Transverse colon (tissue), 4 donors: ENCODE results near the gene LSAMP. TPM values are rescaled to one million over a fixed set of nuclear protein-coding genes. Genes with fewer than 3 reads are reported as not detected.
"Not testable (repeated sequence)": the region's sequence is repeated elsewhere in the genome, so short reads cannot be mapped to it uniquely, and the experiment has no call there.

Experiments
- DNase-seq: peaks from one replicate; pipeline ENCODE4 v3.0.0-alpha.2; 2019
- H3K27ac ChIP-seq, 4 donors: fragments of 200-600 bp; sonication (generic); 2 replicates each; pipeline ENCODE4 v1.5.1; 2016 to 2018; ENCODE audit warnings: inconsistent platforms in 4 of 4
- H3K27me3 ChIP-seq: fragments of 200-600 bp; sonication (generic); 2 replicates; pipeline ENCODE4 v1.5.1; 2017; ENCODE audit warnings: inconsistent platforms
- H3K36me3 ChIP-seq, 4 donors: fragments of 200-600 bp; sonication (generic); 2 replicates each; pipeline ENCODE4 v1.5.1; 2017 to 2019; ENCODE audit warnings: inconsistent platforms in 4 of 4
- H3K4me1 ChIP-seq, 4 donors: fragments of 200-600 bp; sonication (generic); 2 replicates each; pipeline ENCODE4 v1.5.1; 2017 to 2020; ENCODE audit warnings: inconsistent platforms in 4 of 4
- H3K4me3 ChIP-seq, 4 donors: fragments of 200-600 bp; sonication (generic); 1 replicate in 1 of 4; 2 replicates in 3 of 4; pipeline versions ENCODE4 v1.5.1 to v1.6.1; 2017 to 2019; ENCODE audit warnings: inconsistent platforms in 4 of 4
- H3K9me3 ChIP-seq, 2 donors: fragments of 200-600 bp; sonication (generic); 2 replicates each; pipeline ENCODE4 v1.5.1; 2017 to 2019; ENCODE audit warnings: inconsistent platforms in 2 of 2
- CTCF ChIP-seq, 5 experiments: fragments of 200-600 bp in 3 of 5; fragments of 450-650 bp in 2 of 5; sonication (generic) in 3 of 5; IDR thresholded peaks; 1 replicate in 2 of 5; 2 replicates in 3 of 5; pipeline ENCODE4 v1.5.1; 2016 to 2017; ENCODE audit warnings: antibody characterized with exemption in 5 of 5, inconsistent platforms in 3 of 5, mild to moderate bottlenecking in 2 of 5, moderate library complexity in 1 of 5
- EP300 ChIP-seq: sonication (generic); formaldehyde crosslinking; IDR thresholded peaks from one replicate; pipeline ENCODE4 v1.6.1; 2017; ENCODE audit warnings: antibody characterized with exemption, low read depth
- POLR2A ChIP-seq: fragments of 450-650 bp; IDR thresholded peaks from one replicate; pipeline ENCODE4 v1.6.1; 2016; ENCODE audit warnings: antibody characterized with exemption, mild to moderate bottlenecking, moderate library complexity
- POLR2AphosphoS5 ChIP-seq, 3 donors: sonication (generic); formaldehyde crosslinking; IDR thresholded peaks; one replicate each; pipeline ENCODE4 v1.6.1; 2016; ENCODE audit warnings: antibody characterized with exemption in 3 of 3
- WGBS, 2 donors: methylation state at CpG; one replicate each; pipeline ENCODE4 v1.1.5; 2018; ENCODE audit warnings: low coverage in 1 of 2; 5-methylcytosine and 5-hydroxymethylcytosine counted together
- in situ Hi-C, 4 donors: fragments of 200-750 bp; cut with MboI; loops; one replicate each; pipeline versions ENCODE4 v1.15.0 to v1.15.1; 2017; ENCODE audit warnings: low sequenced_read_pairs in 3 of 4, low pct_ligation_motif_present in 1 of 4, low pct_unique_long_range_greater_than_20kb in 1 of 4
- intact Hi-C: fragments of 100-400 bp; cut with DNase I; formaldehyde crosslinking; loops from one replicate; pipeline ENCODE4 v1.15.1; 2023; ENCODE audit warnings: low total_unique reads
- total RNA-seq, 4 donors: library from RNA; depleted of rRNA; stranded (reverse); fragments of >200 nt; gene quantifications; one replicate each; pipeline ENCODE4 v1.1.0, GENCODE V29; 2016

Gene LSAMP
- total RNA-seq, 4 donors from 2014 or later = 3.4 to 8.2 (median 5.4) TPM

DNA sequence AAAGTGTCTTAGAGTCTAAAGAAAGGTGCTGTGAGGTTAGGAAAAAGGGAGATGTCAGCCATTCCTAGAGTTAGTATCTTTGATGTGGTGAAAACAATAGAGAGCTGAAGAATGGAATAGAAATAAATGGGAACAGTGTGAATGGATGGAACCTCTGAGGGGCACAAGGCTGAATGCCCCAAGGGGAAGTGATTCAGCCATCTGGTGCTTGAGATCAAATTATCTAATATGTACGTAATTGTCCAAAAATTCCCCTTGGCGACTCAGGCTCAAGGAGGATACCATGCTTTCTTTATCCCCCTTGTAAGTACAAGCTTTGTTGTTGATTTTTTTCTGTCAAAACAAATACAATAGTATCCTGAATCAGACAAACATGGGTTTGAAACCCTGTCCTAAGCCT, 361.6 kb downstream of the LSAMP start:
- no peaks in the 10 kb centered on the region for H3K36me3 ChIP-seq
- in situ Hi-C loops = no loop called here
- no peak overlapping the region for H3K4me3 ChIP-seq
- no peaks in the 10 kb centered on the region for H3K27me3 ChIP-seq
- 85% methylated on average over 2 of the region's 2 CpGs for WGBS, 2 donors
- no peak overlapping the region for H3K27ac ChIP-seq
- DNase-seq = no peak
- TF ChIP-seq EP300 (no peak), POLR2AphosphoS5 (IDR thresholded peaks at IDR 0.05) (no peak), POLR2A (no peak), CTCF (IDR thresholded peaks at IDR 0.05) (no peak)
- no peaks in the 10 kb centered on the region for H3K9me3 ChIP-seq
- no peaks in the 10 kb centered on the region for H3K4me1 ChIP-seq
- intact Hi-C loops = no loop called here

DNA sequence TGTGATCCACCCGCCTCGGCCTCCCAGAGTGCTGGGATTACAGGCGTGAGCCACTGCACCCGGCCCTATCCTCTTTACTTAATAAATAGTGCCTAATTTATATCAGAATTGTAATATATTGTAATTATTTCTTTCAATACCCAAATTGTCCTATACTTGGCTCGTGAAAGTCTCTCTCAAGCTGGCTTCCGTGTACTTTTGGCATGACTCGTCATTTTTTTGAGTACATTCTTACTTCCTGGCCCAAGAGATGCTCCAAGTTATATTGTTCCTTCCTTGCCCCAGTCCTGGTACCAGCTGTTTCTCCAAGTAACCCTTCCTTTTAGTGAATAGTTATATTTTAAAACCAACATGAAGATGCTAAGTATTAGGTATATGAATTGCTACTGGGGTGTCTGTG, 366.7 kb downstream of the LSAMP start:
- Histone ChIP-seq H3K9me3 (no peaks in the 10 kb centered on the region), H3K4me1 (no peaks in the 10 kb centered on the region), H3K27ac (no peak overlapping the region), H3K27me3 (no peaks in the 10 kb centered on the region), H3K36me3 (no peaks in the 10 kb centered on the region), H3K4me3 (no peak overlapping the region)
- DNase-seq = no peak
- intact Hi-C loops = no loop called here
- 81 to 90% methylated on average over 3 to 7 of the region's 7 CpGs for WGBS, 2 donors
- in situ Hi-C loops = no loop called here
- TF ChIP-seq POLR2AphosphoS5 (IDR thresholded peaks at IDR 0.05) = no peak
- no peak for TF ChIP-seq EP300
- no peak for TF ChIP-seq POLR2A
- TF ChIP-seq CTCF (IDR thresholded peaks at IDR 0.05) = no peak

GRCh38 chr3:116077557-116077956, 367.7 kb downstream of the LSAMP start:
- 90 to 97% methylated on average over 2 of the region's 2 CpGs for WGBS, 2 donors
- Histone ChIP-seq H3K27me3 (no peaks in the 10 kb centered on the region), H3K4me3 (no peak overlapping the region), H3K27ac (no peak overlapping the region), H3K9me3 (no peaks in the 10 kb centered on the region), H3K36me3 (no peaks in the 10 kb centered on the region), H3K4me1 (no peaks in the 10 kb centered on the region)
- intact Hi-C loops (no loop called here), in situ Hi-C loops (no loop called here)
- TF ChIP-seq EP300 = no peak
- no peak for TF ChIP-seq POLR2AphosphoS5 (IDR thresholded peaks at IDR 0.05)
- no peak for TF ChIP-seq CTCF (IDR thresholded peaks at IDR 0.05)
- TF ChIP-seq POLR2A = no peak
- DNase-seq = no peak

GRCh38 chr3:116077059-116077458, 368.2 kb downstream of the LSAMP start:
- Histone ChIP-seq H3K36me3 (no peaks in the 10 kb centered on the region), H3K27ac (no peak overlapping the region), H3K4me1 (no peaks in the 10 kb centered on the region), H3K27me3 (no peaks in the 10 kb centered on the region), H3K4me3 (no peak overlapping the region), H3K9me3 (no peaks in the 10 kb centered on the region)
- no peak for DNase-seq
- in situ Hi-C loops (no loop called here), intact Hi-C loops (no loop called here)
- 92 to 93% methylated on average over 1 of the region's 1 CpG for WGBS, 2 donors
- TF ChIP-seq CTCF (IDR thresholded peaks at IDR 0.05) (no peak), EP300 (no peak), POLR2A (no peak), POLR2AphosphoS5 (IDR thresholded peaks at IDR 0.05) (no peak)

GRCh38 chr3:116070516-116071278, 374.6 kb downstream of the LSAMP start:
- WGBS, 2 donors = 69 to 86% methylated on average over 3 to 8 of the region's 8 CpGs
- H3K4me3 ChIP-seq, H3K4me1 ChIP-seq, H3K27me3 ChIP-seq, DNase-seq, in situ Hi-C loops, H3K9me3 ChIP-seq, H3K36me3 ChIP-seq, H3K27ac ChIP-seq, intact Hi-C loops: not testable (repeated sequence)
